Endodermal cell (in vitro differentiated cells): ENCODE measurements around the gene HOMER2. TPM values are rescaled to one million over a fixed set of nuclear protein-coding genes. Genes with fewer than 3 reads are reported as not detected.

Source experiments
- DNase-seq: peaks from one replicate; pipeline ENCODE4 v3.0.0-alpha.2; 2017
- H3K27ac ChIP-seq: 2 replicates; pipeline ENCODE4 v1.5.1; 2013; ENCODE audit warnings: mild to moderate bottlenecking, low read depth, low read length, moderate library complexity
- H3K27me3 ChIP-seq: 2 replicates; pipeline ENCODE4 v1.6.1; 2013; ENCODE audit warnings: mild to moderate bottlenecking, low read length, moderate library complexity; ENCODE audit not compliant: insufficient read depth, control insufficient read depth, poor library complexity, severe bottlenecking
- H3K36me3 ChIP-seq: 2 replicates; pipeline ENCODE4 v1.7.0; 2013; ENCODE audit warnings: mild to moderate bottlenecking, low read length, moderate library complexity; ENCODE audit not compliant: control insufficient read depth, insufficient read depth
- H3K4me1 ChIP-seq: one replicate; pipeline ENCODE4 v1.7.0; 2013; ENCODE audit warnings: low read length; ENCODE audit not compliant: control insufficient read depth, insufficient read depth
- H3K4me3 ChIP-seq: 2 replicates; pipeline ENCODE4 v1.5.1; 2013; ENCODE audit warnings: mild to moderate bottlenecking, low read length, moderate library complexity
- H3K9ac ChIP-seq: 2 replicates; pipeline ENCODE4 v1.6.1; 2013; ENCODE audit warnings: mild to moderate bottlenecking, low read length, moderate library complexity; ENCODE audit not compliant: poor library complexity, severe bottlenecking; ENCODE audit errors: extremely low read depth
- H3K9me3 ChIP-seq: 2 replicates; pipeline ENCODE4 v1.6.1; 2013; ENCODE audit warnings: mild to moderate bottlenecking, low read length, moderate library complexity; ENCODE audit not compliant: control insufficient read depth
- H3K27ac Mint-ChIP-seq: 2 replicates; pipeline ENCODE4 v1.8.0; 2020; ENCODE audit warnings: mixed read lengths
- H3K27me3 Mint-ChIP-seq: 2 replicates; pipeline ENCODE4 v1.8.0; 2021; ENCODE audit warnings: mild to moderate bottlenecking, mixed read lengths; ENCODE audit not compliant: insufficient read depth
- H3K36me3 Mint-ChIP-seq: 2 replicates; pipeline ENCODE4 v1.8.0; 2020; ENCODE audit warnings: low read depth, mixed read lengths
- H3K4me1 Mint-ChIP-seq: 2 replicates; pipeline ENCODE4 v1.8.0; 2020; ENCODE audit warnings: mixed read lengths
- H3K4me3 Mint-ChIP-seq: 2 replicates; pipeline ENCODE4 v1.8.0; 2020; ENCODE audit warnings: mild to moderate bottlenecking, moderate library complexity, mixed read lengths
- H3K9me3 Mint-ChIP-seq: 2 replicates; pipeline ENCODE4 v1.8.0; 2020; ENCODE audit warnings: mild to moderate bottlenecking, mixed read lengths
- CTCF ChIP-seq: fragments of 200-600 bp; sonication (generic); conservative IDR thresholded peaks from 2 replicates; pipeline ENCODE4 v1.5.0; 2021; ENCODE audit warnings: antibody characterized with exemption, mild to moderate bottlenecking
- WGBS, 2 experiments: methylation state at CpG; one replicate each; pipeline versions ENCODE4 v1.1.5 to v1.1.7; 2013; ENCODE audit warnings: missing lambda C conversion rate in 2 of 2, mixed read lengths in 1 of 2; ENCODE audit not compliant: insufficient coverage in 1 of 2, insufficient read length in 1 of 2; 5-methylcytosine and 5-hydroxymethylcytosine counted together
- total RNA-seq, 2 donors: library from RNA; stranded (reverse); fragmentation: NEBNext Ultra II Directional in 1 of 2; extraction: Animal tissue kit (Norgen Biotek cat#: 25700) in 1 of 2; gene quantifications; 2 replicates in 1 of 2; 3 replicates in 1 of 2; pipeline ENCODE4 v1.2.1, GENCODE V29; 2021

HOMER2 gene
- total RNA-seq, 2 donors from 2014 or later, result 31.8 to 32.7 TPM

GRCh38 chr15:82831894-82832600, 120.5 kb downstream of the HOMER2 start:
- WGBS, 2 experiments, result 92 to 95% methylated on average over 5 of the region's 5 CpGs
- H3K27me3 Mint-ChIP-seq, result no peaks in the 10 kb centered on the region
- H3K9ac ChIP-seq, result no peak overlapping the region
- peaks cover 78% of the 10 kb centered on the region for H3K36me3 Mint-ChIP-seq
- H3K27me3 ChIP-seq, result no peaks in the 10 kb centered on the region
- no peak overlapping the region for H3K27ac Mint-ChIP-seq
- no peak overlapping the region for H3K4me3 Mint-ChIP-seq
- no peak overlapping the region for H3K4me3 ChIP-seq
- no peaks in the 10 kb centered on the region for H3K4me1 Mint-ChIP-seq
- no peak for DNase-seq
- H3K9me3 ChIP-seq, result no peaks in the 10 kb centered on the region
- no peak overlapping the region for H3K27ac ChIP-seq
- no peak for TF ChIP-seq CTCF
- H3K4me1 ChIP-seq, result no peaks in the 10 kb centered on the region
- H3K9me3 Mint-ChIP-seq, result no peaks in the 10 kb centered on the region
- H3K36me3 ChIP-seq, result peaks cover 87% of the 10 kb centered on the region

DNA sequence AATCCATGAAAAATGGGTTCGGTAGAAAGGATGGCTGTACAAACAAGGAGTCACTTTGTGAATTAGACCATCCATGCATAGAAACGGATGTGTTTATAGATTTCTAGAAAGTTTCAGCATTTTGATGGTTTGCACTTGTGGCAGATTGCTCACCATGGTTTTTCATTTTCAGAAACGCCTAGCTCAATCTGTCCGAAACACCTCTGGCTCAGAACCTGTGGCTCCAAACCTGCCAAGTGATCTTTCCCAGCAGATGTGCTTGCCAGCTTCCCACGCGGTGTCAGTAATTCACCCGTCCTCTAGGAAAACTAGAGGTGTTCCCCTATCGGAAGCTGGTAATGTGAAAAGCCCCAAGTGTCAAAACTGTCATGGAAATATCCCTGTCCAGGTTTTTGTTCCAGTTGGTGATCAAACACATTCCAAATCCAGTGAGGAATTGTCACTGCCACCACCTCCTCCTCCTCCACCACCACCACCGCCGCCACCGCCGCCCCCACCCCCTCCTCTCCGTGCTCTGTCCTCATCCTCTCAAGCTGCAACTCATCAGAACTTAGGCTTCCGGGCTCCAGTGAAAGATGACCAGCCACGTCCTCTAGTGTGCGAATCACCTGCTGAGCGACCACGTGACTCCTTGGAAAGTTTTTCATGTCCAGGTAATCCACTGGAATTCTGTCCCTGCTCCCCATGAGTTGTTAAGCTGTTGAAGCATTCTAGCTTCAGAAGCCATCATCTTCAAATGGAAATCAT, 121.9 kb downstream of the HOMER2 start:
- Histone ChIP-seq H3K9ac (no peak overlapping the region), H3K4me3 (no peak overlapping the region), H3K9me3 (no peaks in the 10 kb centered on the region), H3K27ac (no peak overlapping the region), H3K4me1 (no peaks in the 10 kb centered on the region), H3K36me3 (peaks cover 84% of the 10 kb centered on the region), H3K27me3 (no peaks in the 10 kb centered on the region)
- Mint-ChIP-seq H3K4me1 (no peaks in the 10 kb centered on the region), H3K4me3 (no peak overlapping the region), H3K36me3 (peaks cover 77% of the 10 kb centered on the region), H3K27ac (no peak overlapping the region), H3K9me3 (no peaks in the 10 kb centered on the region), H3K27me3 (no peaks in the 10 kb centered on the region)
- WGBS, 2 experiments, result 92 to 94% methylated on average over 13 to 18 of the region's 18 CpGs
- no peak for TF ChIP-seq CTCF
- no peak for DNase-seq

- H3K27me3 Mint-ChIP-seq, result no peaks in the 10 kb centered on the region
- no peaks in the 10 kb centered on the region for H3K27me3 ChIP-seq
- H3K4me1 ChIP-seq, result no peaks in the 10 kb centered on the region
- no peaks in the 10 kb centered on the region for H3K9me3 Mint-ChIP-seq
- DNase-seq, result no peak
- H3K4me3 ChIP-seq, result no peak overlapping the region
- H3K27ac ChIP-seq, result no peak overlapping the region
- WGBS, 2 experiments, result 94 to 95% methylated on average over 2 to 4 of the region's 4 CpGs
- peaks cover 68% of the 10 kb centered on the region for H3K36me3 Mint-ChIP-seq
- no peak overlapping the region for H3K9ac ChIP-seq
- peaks cover 72% of the 10 kb centered on the region for H3K36me3 ChIP-seq
- no peak overlapping the region for H3K27ac Mint-ChIP-seq
- H3K9me3 ChIP-seq, result no peaks in the 10 kb centered on the region
- TF ChIP-seq CTCF, result no peak
- no peak overlapping the region for H3K4me3 Mint-ChIP-seq
- H3K4me1 Mint-ChIP-seq, result no peaks in the 10 kb centered on the region
These were observed 123.3 kb downstream of the HOMER2 start for GRCh38 chr15:82829234-82829633.
